IMR-90 (cell line): ENCODE data around the gene RBBP8. TPM values are rescaled to one million over a fixed set of nuclear protein-coding genes. Genes with fewer than 3 reads are reported as not detected.

Source experiments
- ATAC-seq: fragments of 200-7000 bp; cut with Tn5 transposase; 2 replicates; pipeline ENCODE4 v1.9.1; 2020; ENCODE audit warnings: low read depth, mild to moderate bottlenecking, moderate library complexity
- BruUV-seq: library from RNA; stranded (reverse); fragments of 400-500 nt; replicated peaks from 2 replicates; lab custom pipeline; 2021; lab: Mats Ljungman, UMichigan
- CTCF ChIA-PET: fragments of 300-600 bp; formaldehyde crosslinking; extraction: SDS; loops from one replicate; lab custom pipeline; 2021; ENCODE audit warnings: antibody characterized with exemption; lab: Yijun Ruan, JAX
- POLR2A ChIA-PET: fragments of 300-600 bp; sonication (Branson Sonifier 250); formaldehyde crosslinking; loops from one replicate; lab custom pipeline; 2022; ENCODE audit warnings: antibody characterized with exemption; ENCODE audit not compliant: unreplicated experiment; lab: Charles Lee
- DNase-seq: peaks from one replicate; pipeline ENCODE4 v3.0.0; 2013
- H2AFZ ChIP-seq: replicated peaks from 2 replicates; pipeline ENCODE3; 2013; ENCODE audit warnings: low read length, mild to moderate bottlenecking; ENCODE audit not compliant: poor library complexity
- H2AK5ac ChIP-seq: 2 replicates; pipeline ENCODE4 v1.6.1; 2013; ENCODE audit warnings: low read depth, low read length, inconsistent platforms
- H2AK9ac ChIP-seq: replicated peaks from 2 replicates; pipeline ENCODE3; 2013; ENCODE audit warnings: mild to moderate bottlenecking, low read depth, low read length, moderate library complexity; ENCODE audit not compliant: poor library complexity
- H2BK120ac ChIP-seq: 2 replicates; pipeline ENCODE4 v1.6.1; 2013; ENCODE audit warnings: low read depth, low read length, inconsistent platforms
- H2BK15ac ChIP-seq: 3 replicates; pipeline ENCODE4 v1.6.1; 2013; ENCODE audit warnings: low read depth, low read length, inconsistent platforms
- H2BK20ac ChIP-seq: 2 replicates; pipeline ENCODE4 v1.6.1; 2013; ENCODE audit warnings: low read depth, mild to moderate bottlenecking, inconsistent platforms, low read length, moderate library complexity
- H2BK5ac ChIP-seq: 2 replicates; pipeline ENCODE4 v1.6.1; 2013; ENCODE audit warnings: mild to moderate bottlenecking, low read depth, low read length, inconsistent platforms; ENCODE audit not compliant: poor library complexity, severe bottlenecking
- H3K14ac ChIP-seq: replicated peaks from 2 replicates; pipeline ENCODE4 v1.6.1; 2013; ENCODE audit warnings: low read depth, low read length, inconsistent platforms
- H3K18ac ChIP-seq: 2 replicates; pipeline ENCODE4 v1.6.1; 2013; ENCODE audit warnings: low read depth, low read length, control low read depth
- H3K23ac ChIP-seq: 2 replicates; pipeline ENCODE4 v1.6.1; 2013; ENCODE audit warnings: low read depth, low read length, inconsistent platforms
- H3K27ac ChIP-seq: 2 replicates; pipeline ENCODE4 v1.5.1; 2013; ENCODE audit warnings: mild to moderate bottlenecking, control low read depth, low read length; ENCODE audit not compliant: insufficient read depth
- H3K27me3 ChIP-seq: 2 replicates; pipeline ENCODE4 v1.6.1; 2013; ENCODE audit warnings: low read length; ENCODE audit not compliant: control insufficient read depth, insufficient read depth
- H3K36me3 ChIP-seq: 2 replicates; pipeline ENCODE4 v1.6.1; 2013; ENCODE audit warnings: low read length, mixed read lengths; ENCODE audit not compliant: control insufficient read depth, insufficient read depth
- H3K4ac ChIP-seq: 2 replicates; pipeline ENCODE4 v1.6.1; 2013; ENCODE audit warnings: low read depth, low read length, inconsistent platforms
- H3K4me1 ChIP-seq: 2 replicates; pipeline ENCODE4 v1.6.1; 2013; ENCODE audit warnings: low read length, mixed read lengths; ENCODE audit not compliant: control insufficient read depth, insufficient read depth
- H3K4me2 ChIP-seq: 2 replicates; pipeline ENCODE4 v1.6.1; 2013; ENCODE audit warnings: low read depth, mild to moderate bottlenecking, control low read depth, low read length, moderate library complexity
- H3K4me3 ChIP-seq: 2 replicates; pipeline ENCODE4 v1.5.1; 2013; ENCODE audit warnings: low read depth, mild to moderate bottlenecking, control low read depth, low read length, moderate library complexity; ENCODE audit not compliant: insufficient read depth
- H3K56ac ChIP-seq: 2 replicates; pipeline ENCODE4 v1.6.1; 2013; ENCODE audit warnings: low read length, inconsistent platforms; ENCODE audit not compliant: insufficient read depth; ENCODE audit errors: extremely low read depth
- H3K79me1 ChIP-seq, 2 experiments: 2 replicates each; pipeline ENCODE4 v1.6.1; 2013; ENCODE audit warnings: low read length in 2 of 2, inconsistent platforms in 1 of 2, low read depth in 1 of 2
- H3K9ac ChIP-seq: 2 replicates; pipeline ENCODE4 v1.6.1; 2013; ENCODE audit warnings: low read depth, low read length, control low read depth
- H3K9me1 ChIP-seq: 2 replicates; pipeline ENCODE4 v1.6.1; 2013; ENCODE audit warnings: low read length, inconsistent platforms; ENCODE audit not compliant: insufficient read depth
- H3K9me3 ChIP-seq: 2 replicates; pipeline ENCODE4 v1.6.1; 2013; ENCODE audit warnings: low read length; ENCODE audit not compliant: control insufficient read depth, insufficient read depth
- H4K20me1 ChIP-seq: 2 replicates; pipeline ENCODE4 v1.6.1; 2013; ENCODE audit warnings: low read length, inconsistent platforms; ENCODE audit not compliant: insufficient read depth
- H4K5ac ChIP-seq: 2 replicates; pipeline ENCODE4 v1.6.1; 2013; ENCODE audit warnings: mild to moderate bottlenecking, low read depth, low read length, control low read depth
- H4K8ac ChIP-seq, 2 experiments: 2 replicates each; pipeline ENCODE4 v1.6.1; 2013; ENCODE audit warnings: low read depth in 2 of 2, low read length in 2 of 2, control low read depth in 1 of 2, inconsistent platforms in 1 of 2
- H4K91ac ChIP-seq: 2 replicates; pipeline ENCODE4 v1.6.1; 2013; ENCODE audit warnings: low read depth, low read length, inconsistent platforms; ENCODE audit not compliant: insufficient read depth
- BHLHE40 ChIP-seq: fragments of 150-350 bp; IDR thresholded peaks from 2 replicates; pipeline ENCODE4 v1.6.1; 2016; ENCODE audit warnings: mild to moderate bottlenecking, low read depth, low read length
- CEBPB ChIP-seq: IDR thresholded peaks from 2 replicates; pipeline ENCODE4 v1.6.1; 2012; ENCODE audit warnings: low read depth, low read length, improper control_type of control experiment
- CHD1 ChIP-seq: IDR thresholded peaks from 2 replicates; pipeline ENCODE4 v1.6.1; 2012; ENCODE audit warnings: low read depth, low read length, improper control_type of control experiment
- ELK1 ChIP-seq: fragments of 150-350 bp; IDR thresholded peaks from 2 replicates; pipeline ENCODE4 v1.6.1; 2016; ENCODE audit warnings: low read depth, mild to moderate bottlenecking, low read length, moderate library complexity, borderline replicate concordance
- FOS ChIP-seq: fragments of 150-350 bp; IDR thresholded peaks from 2 replicates; pipeline ENCODE4 v1.6.1; 2016; ENCODE audit warnings: low read depth, low read length
- MAFK ChIP-seq: IDR thresholded peaks from 2 replicates; pipeline ENCODE4 v1.6.1; 2012; ENCODE audit warnings: low read depth, low read length, improper control_type of control experiment
- MXI1 ChIP-seq: IDR thresholded peaks from 2 replicates; pipeline ENCODE4 v1.6.1; 2012; ENCODE audit warnings: low read depth, mild to moderate bottlenecking, low read length, moderate library complexity, borderline replicate concordance
- NFE2L2 ChIP-seq: fragments of 150-350 bp; IDR thresholded peaks from 2 replicates; pipeline ENCODE4 v1.6.1; 2016; ENCODE audit warnings: low read depth, mild to moderate bottlenecking, low read length
- POLR2A ChIP-seq: IDR thresholded peaks from 2 replicates; pipeline ENCODE4 v1.6.1; 2012; ENCODE audit warnings: mild to moderate bottlenecking, low read depth, low read length
- RAD21 ChIP-seq: IDR thresholded peaks from 2 replicates; pipeline ENCODE4 v1.6.1; 2012; ENCODE audit warnings: low read length, improper control_type of control experiment
- RCOR1 ChIP-seq: IDR thresholded peaks from 2 replicates; pipeline ENCODE4 v1.6.1; 2012; ENCODE audit warnings: mild to moderate bottlenecking, low read length, improper control_type of control experiment; ENCODE audit not compliant: insufficient replicate concordance
- RFX5 ChIP-seq: IDR thresholded peaks from 2 replicates; pipeline ENCODE4 v1.8.0; 2012; ENCODE audit warnings: low read depth, mild to moderate bottlenecking, low read length, moderate library complexity
- SMC3 ChIP-seq: fragments of 150-350 bp; IDR thresholded peaks from 2 replicates; pipeline ENCODE4 v1.6.1; 2016; ENCODE audit warnings: low read depth, mild to moderate bottlenecking, antibody characterized with exemption, low read length, moderate library complexity
- WGBS, 2 experiments: methylation state at CpG; one replicate each; pipeline versions ENCODE4 v1.1.5 to v1.1.7; 2013; ENCODE audit warnings: missing lambda C conversion rate in 2 of 2; ENCODE audit not compliant: insufficient read length in 1 of 2; ENCODE audit errors: extremely low coverage in 2 of 2; 5-methylcytosine and 5-hydroxymethylcytosine counted together
- dilution Hi-C: fragments of 300-500 bp; cut with HindIII; formaldehyde crosslinking; loops from one replicate; pipeline ENCODE4 v1.14.3; 2018; ENCODE audit warnings: low sequenced_read_pairs; ENCODE audit not compliant: unreplicated experiment
- in situ Hi-C: fragments of 300-500 bp; cut with MboI; formaldehyde crosslinking; loops from 3 replicates; pipeline ENCODE4 v1.14.3; 2019; ENCODE audit warnings: low sequenced_read_pairs, inconsistent platforms, mixed read lengths
- intact Hi-C: fragments of 100-400 bp; cut with micrococcal nuclease; formaldehyde crosslinking; loops from 2 replicates; pipeline ENCODE4 v1.10.0; 2022
- polyA plus RNA-seq, 3 experiments: library from polyadenylated mRNA; depleted of rRNA; stranded (reverse); fragments of >200 nt; gene quantifications; 2 replicates each; pipeline ENCODE4 v1.2.3, GENCODE V29; 2012; ENCODE audit warnings: low replicate concordance in 1 of 3
- total RNA-seq: library from RNA; depleted of rRNA; stranded (reverse); fragments of >200 nt; gene quantifications from 2 replicates; pipeline ENCODE4 v1.2.3, GENCODE V29; 2012
- TF ChIP-seq, protein P1 (sequence below): fragments of 150-350 bp; IDR thresholded peaks from 2 replicates; pipeline ENCODE4 v1.6.1; 2017; ENCODE audit warnings: mild to moderate bottlenecking, antibody characterized with exemption, low read length, low read depth
- TF ChIP-seq, protein P2 (sequence below): conservative IDR thresholded peaks from 2 replicates; pipeline ENCODE4 v1.5.1; 2012; ENCODE audit warnings: mild to moderate bottlenecking, low read depth, low read length, improper control_type of control experiment

RBBP8 gene
- total and polyA plus RNA-seq, 2 of the 4 experiments (the other 2 are of a cell fraction) = 12.0 to 21.1 TPM

DNA sequence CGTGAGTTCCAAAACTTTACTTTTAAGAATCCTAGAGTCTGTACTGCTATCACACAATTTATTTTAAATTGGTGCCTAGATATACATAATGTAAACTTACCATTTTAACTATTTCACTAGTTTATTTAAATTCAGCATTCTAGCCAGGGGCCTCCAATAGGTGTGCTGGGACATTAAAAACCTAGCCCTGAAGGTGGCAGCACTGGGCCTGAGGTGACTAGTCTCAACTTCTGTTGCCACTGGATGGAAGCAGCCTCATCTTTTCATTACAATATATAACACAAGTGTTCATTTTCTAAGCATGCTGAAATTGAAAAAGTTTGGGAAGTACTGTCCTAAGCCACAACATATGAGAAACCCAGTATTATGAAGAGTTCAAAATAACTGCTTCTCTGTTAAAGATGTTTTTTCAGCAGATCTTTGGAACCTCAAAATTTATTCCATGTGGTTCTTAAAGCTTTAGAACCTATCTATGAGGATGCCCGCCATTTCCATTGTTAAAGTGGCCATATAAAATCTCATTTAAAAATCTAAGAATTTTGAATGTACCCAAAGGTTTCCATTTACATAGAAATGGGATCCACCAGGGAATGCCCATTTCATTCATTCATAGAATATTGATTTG, 2.9 kb upstream of the RBBP8 start:
- Histone ChIP-seq H3K9me3 (no peaks in the 10 kb centered on the region), H4K91ac (no peak overlapping the region), H3K79me1 (peaks cover 4 to 14% of the 10 kb centered on the region in 2 experiments; a peak in 3 of 4 replicates), H2AK5ac (no peak overlapping the region), H4K8ac (no peak overlapping the region), H4K5ac (no peak overlapping the region), H2BK15ac (no peak overlapping the region), H3K36me3 (no peaks in the 10 kb centered on the region), H2AFZ (no peak overlapping the region), H3K27ac (no peak overlapping the region), H4K20me1 (no peaks in the 10 kb centered on the region; the same call in 1 of the 2 replicates), H2BK20ac (no peak overlapping the region), H2BK5ac (no peak overlapping the region), H3K9me1 (peaks cover 4% of the 10 kb centered on the region; the same call in 1 of the 2 replicates), H3K9ac (no peak overlapping the region), H2AK9ac (no peak overlapping the region), H2BK120ac (no peak overlapping the region), H3K23ac (no peak overlapping the region), H3K56ac (no peak overlapping the region), H3K4me1 (no peaks in the 10 kb centered on the region), H3K18ac (no peak overlapping the region), H3K4me3 (no peak overlapping the region), H3K4me2 (no peak overlapping the region), H3K4ac (no peak overlapping the region), H3K14ac (no peak overlapping the region), H3K27me3 (no peaks in the 10 kb centered on the region)
- no CpG with 5 or more reads among the region's 2 CpGs for WGBS, 2 experiments
- CTCF ChIA-PET = interaction anchor here (0.8 to 1.0 kb wide), 2 partner anchors 28 to 109 kb away, joined by 3 read pairs; no protein-coding TSS in a partner anchor
- POLR2A ChIA-PET = no interaction called here
- no TSS peak for BruUV-seq
- in situ Hi-C loops = loop anchor here (5.0 kb wide), 1 partner anchor 52 kb away; no protein-coding TSS in a partner anchor
- dilution Hi-C loops = no loop called here
- intact Hi-C loops = loop anchor here (2.0 to 5.0 kb wide), 3 partner anchors 53 to 482 kb away; no protein-coding TSS in a partner anchor
- ATAC-seq (no peak; the same call in 1 of the 2 replicates), DNase-seq (peak; percentile 70)
- no peak for TF ChIP-seq NFE2L2
- no peak for TF ChIP-seq CHD1
- TF ChIP-seq SMC3 = peak; percentile 57
- TF ChIP-seq MAFK = no peak
- TF ChIP-seq MXI1 = no peak
- TF ChIP-seq CEBPB = no peak
- no peak for TF ChIP-seq RFX5
- TF ChIP-seq, protein P1, sequence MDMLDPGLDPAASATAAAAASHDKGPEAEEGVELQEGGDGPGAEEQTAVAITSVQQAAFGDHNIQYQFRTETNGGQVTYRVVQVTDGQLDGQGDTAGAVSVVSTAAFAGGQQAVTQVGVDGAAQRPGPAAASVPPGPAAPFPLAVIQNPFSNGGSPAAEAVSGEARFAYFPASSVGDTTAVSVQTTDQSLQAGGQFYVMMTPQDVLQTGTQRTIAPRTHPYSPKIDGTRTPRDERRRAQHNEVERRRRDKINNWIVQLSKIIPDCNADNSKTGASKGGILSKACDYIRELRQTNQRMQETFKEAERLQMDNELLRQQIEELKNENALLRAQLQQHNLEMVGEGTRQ = no peak
- TF ChIP-seq POLR2A = no peak
- peak; percentile 64 for TF ChIP-seq RAD21
- TF ChIP-seq ELK1 = no peak
- TF ChIP-seq FOS = no peak
- TF ChIP-seq RCOR1 = no peak
- TF ChIP-seq BHLHE40 = no peak
- TF ChIP-seq, protein P2, sequence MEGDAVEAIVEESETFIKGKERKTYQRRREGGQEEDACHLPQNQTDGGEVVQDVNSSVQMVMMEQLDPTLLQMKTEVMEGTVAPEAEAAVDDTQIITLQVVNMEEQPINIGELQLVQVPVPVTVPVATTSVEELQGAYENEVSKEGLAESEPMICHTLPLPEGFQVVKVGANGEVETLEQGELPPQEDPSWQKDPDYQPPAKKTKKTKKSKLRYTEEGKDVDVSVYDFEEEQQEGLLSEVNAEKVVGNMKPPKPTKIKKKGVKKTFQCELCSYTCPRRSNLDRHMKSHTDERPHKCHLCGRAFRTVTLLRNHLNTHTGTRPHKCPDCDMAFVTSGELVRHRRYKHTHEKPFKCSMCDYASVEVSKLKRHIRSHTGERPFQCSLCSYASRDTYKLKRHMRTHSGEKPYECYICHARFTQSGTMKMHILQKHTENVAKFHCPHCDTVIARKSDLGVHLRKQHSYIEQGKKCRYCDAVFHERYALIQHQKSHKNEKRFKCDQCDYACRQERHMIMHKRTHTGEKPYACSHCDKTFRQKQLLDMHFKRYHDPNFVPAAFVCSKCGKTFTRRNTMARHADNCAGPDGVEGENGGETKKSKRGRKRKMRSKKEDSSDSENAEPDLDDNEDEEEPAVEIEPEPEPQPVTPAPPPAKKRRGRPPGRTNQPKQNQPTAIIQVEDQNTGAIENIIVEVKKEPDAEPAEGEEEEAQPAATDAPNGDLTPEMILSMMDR = peak; percentile 82
